ENCODE measurements around the gene TRAPPC10.
"Not testable (repeated sequence)": the region's sequence is repeated elsewhere in the genome, so short reads cannot be mapped to it uniquely, and the experiment has no call there.

The TRAPPC10 gene

GRCh38 chr21:44072111-44072510 lies 60.0 kb downstream of the TRAPPC10 start:
- no peak for DNase-seq

GRCh38 chr21:44074315-44074958 lies 62.3 kb downstream of the TRAPPC10 start:
- DNase-seq = no peak

GRCh38 chr21:44076316-44076715 lies 64.2 kb downstream of the TRAPPC10 start:
- no peak for DNase-seq

- no peak for DNase-seq
These were observed 66.4 kb downstream of the TRAPPC10 start for GRCh38 chr21:44078411-44078981.

GRCh38 chr21:44079446-44079845 lies 67.3 kb downstream of the TRAPPC10 start:
- no peak for DNase-seq

- DNase-seq = no peak
These were observed 67.7 kb downstream of the TRAPPC10 start for GRCh38 chr21:44079846-44080245.

- DNase-seq = no peak
These were observed 70.7 kb downstream of the TRAPPC10 start for GRCh38 chr21:44082648-44083440.

GRCh38 chr21:44083631-44084291 lies 71.7 kb downstream of the TRAPPC10 start:
- no peak for DNase-seq

GRCh38 chr21:44084496-44085241 lies 72.6 kb downstream of the TRAPPC10 start:
- no peak for DNase-seq

- DNase-seq = no peak
These were observed 73.6 kb downstream of the TRAPPC10 start for GRCh38 chr21:44085491-44086321.

GRCh38 chr21:44086636-44087425 lies 74.7 kb downstream of the TRAPPC10 start:
- no peak for DNase-seq

- DNase-seq = no peak
These were observed 75.6 kb downstream of the TRAPPC10 start for GRCh38 chr21:44087426-44088400.

- no peak for DNase-seq
These were observed 76.3 kb downstream of the TRAPPC10 start for GRCh38 chr21:44088401-44088780.

GRCh38 chr21:44089001-44089911 lies 77.1 kb downstream of the TRAPPC10 start:
- DNase-seq = no peak

- DNase-seq = no peak
These were observed 78.2 kb downstream of the TRAPPC10 start for GRCh38 chr21:44090325-44090724.

- DNase-seq = no peak
These were observed 80.1 kb downstream of the TRAPPC10 start for GRCh38 chr21:44092211-44092610.

- no peak for DNase-seq
These were observed 81.7 kb downstream of the TRAPPC10 start for GRCh38 chr21:44093761-44094160.

- no peak for DNase-seq
These were observed 82.7 kb downstream of the TRAPPC10 start for GRCh38 chr21:44094832-44095231.

GRCh38 chr21:44098507-44098906 lies 86.4 kb downstream of the TRAPPC10 start:
- not testable (repeated sequence) for DNase-seq

Measured in EL (cell line).